ENCODE measurements around the gene USP3.

USP3 gene

GRCh38 chr15:63565536-63566186 is 61.3 kb downstream of the USP3 start:
- no peak for DNase-seq
- Histone ChIP-seq H3K56ac (ENCODE audit: low read length) (no peak overlapping the region), H3K4ac (ENCODE audit: low read depth, low read length) (no peak overlapping the region), H4K8ac (ENCODE audit: low read depth, low read length) (peak overlapping the region; percentile 76), H3K9ac (ENCODE audit: low read length) (no peak overlapping the region), H3K27me3 (ENCODE audit: insufficient read depth, low read length, poor library complexity) (no peaks in the 10 kb centered on the region), H3K4me2 (ENCODE audit: low read length) (no peak overlapping the region), H3K27ac (ENCODE audit: low read depth, low read length) (no peak overlapping the region), H3K23ac (ENCODE audit: low read length) (no peak overlapping the region), H2BK120ac (ENCODE audit: low read depth, low read length) (no peak overlapping the region), H4K5ac (ENCODE audit: low read length) (no peak overlapping the region), H3K18ac (ENCODE audit: low read length) (no peak overlapping the region), H3K4me3 (ENCODE audit: low read length) (no peak overlapping the region), H3K4me1 (ENCODE audit: control insufficient read depth, low read depth, low read length) (no peaks in the 10 kb centered on the region), H3K36me3 (ENCODE audit: control insufficient read depth, insufficient read depth, low read length) (no peaks in the 10 kb centered on the region), H2AK5ac (ENCODE audit: low read length) (no peak overlapping the region), H2BK5ac (ENCODE audit: low read length) (no peak overlapping the region), H3K79me2 (ENCODE audit: control insufficient read depth, insufficient read depth, low read length) (no peaks in the 10 kb centered on the region), H2BK15ac (replicated peaks; ENCODE audit: low read depth) (no peak overlapping the region), H3K79me1 (ENCODE audit: low read length) (no peaks in the 10 kb centered on the region)
- whole genome bisulfite sequencing (ENCODE audit: extremely low coverage, insufficient coverage, low lambda C conversion rate), result no CpG with 5 or more reads among the region's 2 CpGs

DNA sequence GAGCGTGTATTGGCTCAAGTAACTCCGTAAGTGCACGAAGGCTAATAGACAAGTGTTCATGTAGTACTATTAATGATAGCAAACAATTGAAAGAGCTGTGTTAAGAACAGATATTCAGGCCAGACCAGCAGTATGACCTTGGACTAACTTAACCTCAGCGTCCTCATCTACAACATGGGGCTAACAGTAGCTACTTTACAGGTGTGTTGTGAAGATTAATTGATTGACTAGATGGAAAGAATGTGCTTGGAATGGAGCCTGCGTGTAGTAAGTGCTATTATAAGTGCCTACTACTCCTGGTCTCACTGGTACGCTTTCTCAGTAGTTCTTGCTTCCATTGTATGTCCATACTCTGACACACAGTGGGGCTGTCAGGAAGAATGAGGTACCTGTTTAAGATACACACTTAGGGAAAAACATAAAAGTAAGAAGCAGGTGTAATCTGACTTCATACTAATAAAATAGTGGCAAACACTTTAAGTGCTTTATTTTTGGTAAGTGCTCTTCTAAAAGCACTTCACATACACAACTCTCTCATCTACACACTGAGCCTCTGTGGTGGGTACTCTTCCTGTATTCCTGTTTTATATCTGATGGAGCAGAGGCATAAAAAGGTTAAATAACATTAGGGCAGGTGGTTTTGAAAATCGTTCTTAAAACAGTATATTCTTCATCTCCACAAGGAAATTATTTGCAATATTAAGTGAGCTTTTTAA is 68.5 kb downstream of the USP3 start:
- no peak overlapping the region for H3K9ac ChIP-seq (ENCODE audit: low read length)
- H3K4ac ChIP-seq (ENCODE audit: low read depth, low read length), result no peak overlapping the region
- H4K8ac ChIP-seq (ENCODE audit: low read depth, low read length), result no peak overlapping the region
- H3K27me3 ChIP-seq (ENCODE audit: insufficient read depth, low read length, poor library complexity), result no peaks in the 10 kb centered on the region
- WGBS (ENCODE audit: extremely low coverage, insufficient coverage, low lambda C conversion rate), result no CpG with 5 or more reads among the region's 7 CpGs
- no peaks in the 10 kb centered on the region for H3K36me3 ChIP-seq (ENCODE audit: control insufficient read depth, insufficient read depth, low read length)
- no peak overlapping the region for H2BK15ac ChIP-seq (replicated peaks; ENCODE audit: low read depth)
- no peak for DNase-seq
- H3K79me1 ChIP-seq (ENCODE audit: low read length), result no peaks in the 10 kb centered on the region
- no peak overlapping the region for H3K18ac ChIP-seq (ENCODE audit: low read length)
- no peak overlapping the region for H3K4me3 ChIP-seq (ENCODE audit: low read length)
- H3K56ac ChIP-seq (ENCODE audit: low read length), result no peak overlapping the region
- H2AK5ac ChIP-seq (ENCODE audit: low read length), result no peak overlapping the region
- H3K27ac ChIP-seq (ENCODE audit: low read depth, low read length), result no peak overlapping the region
- no peak overlapping the region for H2BK120ac ChIP-seq (ENCODE audit: low read depth, low read length)
- no peaks in the 10 kb centered on the region for H3K79me2 ChIP-seq (ENCODE audit: control insufficient read depth, insufficient read depth, low read length)
- no peak overlapping the region for H4K5ac ChIP-seq (ENCODE audit: low read length)
- no peak overlapping the region for H3K4me2 ChIP-seq (ENCODE audit: low read length)
- H3K4me1 ChIP-seq (ENCODE audit: control insufficient read depth, low read depth, low read length), result no peaks in the 10 kb centered on the region
- H3K23ac ChIP-seq (ENCODE audit: low read length), result no peak overlapping the region
- H2BK5ac ChIP-seq (ENCODE audit: low read length), result no peak overlapping the region

GRCh38 chr15:63573533-63573932 is 69.1 kb downstream of the USP3 start:
- Histone ChIP-seq H4K8ac (ENCODE audit: low read depth, low read length) (no peak overlapping the region), H3K36me3 (ENCODE audit: control insufficient read depth, insufficient read depth, low read length) (no peaks in the 10 kb centered on the region), H4K5ac (ENCODE audit: low read length) (no peak overlapping the region), H3K79me2 (ENCODE audit: control insufficient read depth, insufficient read depth, low read length) (no peaks in the 10 kb centered on the region), H3K56ac (ENCODE audit: low read length) (no peak overlapping the region), H3K9ac (ENCODE audit: low read length) (no peak overlapping the region), H2BK5ac (ENCODE audit: low read length) (no peak overlapping the region), H3K4me1 (ENCODE audit: control insufficient read depth, low read depth, low read length) (no peaks in the 10 kb centered on the region), H3K27ac (ENCODE audit: low read depth, low read length) (no peak overlapping the region), H3K4ac (ENCODE audit: low read depth, low read length) (no peak overlapping the region), H2AK5ac (ENCODE audit: low read length) (no peak overlapping the region), H2BK15ac (replicated peaks; ENCODE audit: low read depth) (no peak overlapping the region), H3K4me2 (ENCODE audit: low read length) (no peak overlapping the region), H3K27me3 (ENCODE audit: insufficient read depth, low read length, poor library complexity) (no peaks in the 10 kb centered on the region), H3K4me3 (ENCODE audit: low read length) (no peak overlapping the region), H2BK120ac (ENCODE audit: low read depth, low read length) (no peak overlapping the region), H3K23ac (ENCODE audit: low read length) (no peak overlapping the region), H3K18ac (ENCODE audit: low read length) (no peak overlapping the region), H3K79me1 (ENCODE audit: low read length) (no peaks in the 10 kb centered on the region)
- DNase-seq, result no peak

GRCh38 chr15:63575312-63575711 is 70.9 kb downstream of the USP3 start:
- Histone ChIP-seq H3K4me2 (ENCODE audit: low read length) (no peak overlapping the region), H2BK15ac (replicated peaks; ENCODE audit: low read depth) (no peak overlapping the region), H3K9ac (ENCODE audit: low read length) (no peak overlapping the region), H3K27me3 (ENCODE audit: insufficient read depth, low read length, poor library complexity) (no peaks in the 10 kb centered on the region), H3K4me3 (ENCODE audit: low read length) (no peak overlapping the region), H3K56ac (ENCODE audit: low read length) (no peak overlapping the region), H4K8ac (ENCODE audit: low read depth, low read length) (no peak overlapping the region), H3K4ac (ENCODE audit: low read depth, low read length) (no peak overlapping the region), H4K5ac (ENCODE audit: low read length) (no peak overlapping the region), H3K79me1 (ENCODE audit: low read length) (no peaks in the 10 kb centered on the region), H3K4me1 (ENCODE audit: control insufficient read depth, low read depth, low read length) (no peaks in the 10 kb centered on the region), H2BK5ac (ENCODE audit: low read length) (no peak overlapping the region), H3K79me2 (ENCODE audit: control insufficient read depth, insufficient read depth, low read length) (no peaks in the 10 kb centered on the region), H3K36me3 (ENCODE audit: control insufficient read depth, insufficient read depth, low read length) (no peaks in the 10 kb centered on the region), H3K18ac (ENCODE audit: low read length) (no peak overlapping the region), H2BK120ac (ENCODE audit: low read depth, low read length) (no peak overlapping the region), H3K23ac (ENCODE audit: low read length) (no peak overlapping the region), H3K27ac (ENCODE audit: low read depth, low read length) (no peak overlapping the region), H2AK5ac (ENCODE audit: low read length) (no peak overlapping the region)
- DNase-seq, result no peak
- WGBS (ENCODE audit: extremely low coverage, insufficient coverage, low lambda C conversion rate), result no CpG with 5 or more reads among the region's 1 CpG

DNA sequence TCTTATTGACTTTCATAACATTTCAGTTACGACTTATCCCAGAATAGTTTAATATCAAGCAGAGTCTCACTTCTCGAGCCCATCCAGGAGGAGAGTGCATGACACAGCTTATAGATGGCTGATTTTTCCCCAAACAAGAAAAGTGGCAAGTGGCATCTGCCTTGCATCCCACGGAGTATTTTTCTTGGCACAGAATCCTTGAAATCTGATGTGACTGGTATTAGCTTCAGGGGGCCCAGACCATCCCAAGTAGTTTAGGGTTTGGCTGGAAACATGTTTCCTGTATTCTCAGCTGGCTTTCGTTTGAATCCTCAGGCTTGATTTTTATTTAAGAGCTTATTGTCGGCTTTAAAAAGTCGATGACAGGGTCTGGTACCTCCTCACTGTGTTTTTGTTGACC is 72.0 kb downstream of the USP3 start:
- Histone ChIP-seq H2AK5ac (ENCODE audit: low read length) (no peak overlapping the region), H3K4me1 (ENCODE audit: control insufficient read depth, low read depth, low read length) (no peaks in the 10 kb centered on the region), H3K23ac (ENCODE audit: low read length) (no peak overlapping the region), H3K4me2 (ENCODE audit: low read length) (no peak overlapping the region), H3K4ac (ENCODE audit: low read depth, low read length) (no peak overlapping the region), H4K5ac (ENCODE audit: low read length) (no peak overlapping the region), H3K9ac (ENCODE audit: low read length) (no peak overlapping the region), H3K18ac (ENCODE audit: low read length) (no peak overlapping the region), H3K27ac (ENCODE audit: low read depth, low read length) (no peak overlapping the region), H3K27me3 (ENCODE audit: insufficient read depth, low read length, poor library complexity) (no peaks in the 10 kb centered on the region), H3K56ac (ENCODE audit: low read length) (no peak overlapping the region), H3K36me3 (ENCODE audit: control insufficient read depth, insufficient read depth, low read length) (no peaks in the 10 kb centered on the region), H2BK120ac (ENCODE audit: low read depth, low read length) (no peak overlapping the region), H3K4me3 (ENCODE audit: low read length) (no peak overlapping the region), H2BK5ac (ENCODE audit: low read length) (no peak overlapping the region), H4K8ac (ENCODE audit: low read depth, low read length) (no peak overlapping the region), H3K79me2 (ENCODE audit: control insufficient read depth, insufficient read depth, low read length) (no peaks in the 10 kb centered on the region), H3K79me1 (ENCODE audit: low read length) (no peaks in the 10 kb centered on the region), H2BK15ac (replicated peaks; ENCODE audit: low read depth) (no peak overlapping the region)
- no peak for DNase-seq
- no CpG with 5 or more reads among the region's 6 CpGs for WGBS (ENCODE audit: extremely low coverage, insufficient coverage, low lambda C conversion rate)

- Histone ChIP-seq H3K27ac (ENCODE audit: low read depth, low read length) (no peak overlapping the region), H3K23ac (ENCODE audit: low read length) (no peak overlapping the region), H3K79me2 (ENCODE audit: control insufficient read depth, insufficient read depth, low read length) (no peaks in the 10 kb centered on the region), H3K4me1 (ENCODE audit: control insufficient read depth, low read depth, low read length) (no peaks in the 10 kb centered on the region), H3K27me3 (ENCODE audit: insufficient read depth, low read length, poor library complexity) (no peaks in the 10 kb centered on the region), H3K4me3 (ENCODE audit: low read length) (no peak overlapping the region), H2BK120ac (ENCODE audit: low read depth, low read length) (no peak overlapping the region), H3K4ac (ENCODE audit: low read depth, low read length) (no peak overlapping the region), H4K8ac (ENCODE audit: low read depth, low read length) (no peak overlapping the region), H3K18ac (ENCODE audit: low read length) (no peak overlapping the region), H2AK5ac (ENCODE audit: low read length) (no peak overlapping the region), H2BK15ac (replicated peaks; ENCODE audit: low read depth) (no peak overlapping the region), H3K36me3 (ENCODE audit: control insufficient read depth, insufficient read depth, low read length) (no peaks in the 10 kb centered on the region), H3K79me1 (ENCODE audit: low read length) (no peaks in the 10 kb centered on the region), H2BK5ac (ENCODE audit: low read length) (no peak overlapping the region), H4K5ac (ENCODE audit: low read length) (no peak overlapping the region), H3K56ac (ENCODE audit: low read length) (no peak overlapping the region), H3K9ac (ENCODE audit: low read length) (no peak overlapping the region), H3K4me2 (ENCODE audit: low read length) (no peak overlapping the region)
- no peak for DNase-seq
Measured at GRCh38 chr15:63582179-63582578, 77.8 kb downstream of the USP3 start.
